C4-2B (cell line): ENCODE measurements around the gene SEMA3C.

Experiments
- H3K27ac ChIP-seq: fragments of 450-650 bp; 2 replicates; pipeline ENCODE4 v1.5.1; 2017
- ZFX ChIP-seq: fragments of 450-650 bp; IDR thresholded peaks from 2 replicates; pipeline ENCODE4 v1.6.1; 2017
- TF ChIP-seq, protein P1 (sequence below): fragments of 450-650 bp; conservative IDR thresholded peaks from 2 replicates; pipeline ENCODE4 v1.5.1; 2017; ENCODE audit warnings: mild to moderate bottlenecking

SEMA3C gene

DNA sequence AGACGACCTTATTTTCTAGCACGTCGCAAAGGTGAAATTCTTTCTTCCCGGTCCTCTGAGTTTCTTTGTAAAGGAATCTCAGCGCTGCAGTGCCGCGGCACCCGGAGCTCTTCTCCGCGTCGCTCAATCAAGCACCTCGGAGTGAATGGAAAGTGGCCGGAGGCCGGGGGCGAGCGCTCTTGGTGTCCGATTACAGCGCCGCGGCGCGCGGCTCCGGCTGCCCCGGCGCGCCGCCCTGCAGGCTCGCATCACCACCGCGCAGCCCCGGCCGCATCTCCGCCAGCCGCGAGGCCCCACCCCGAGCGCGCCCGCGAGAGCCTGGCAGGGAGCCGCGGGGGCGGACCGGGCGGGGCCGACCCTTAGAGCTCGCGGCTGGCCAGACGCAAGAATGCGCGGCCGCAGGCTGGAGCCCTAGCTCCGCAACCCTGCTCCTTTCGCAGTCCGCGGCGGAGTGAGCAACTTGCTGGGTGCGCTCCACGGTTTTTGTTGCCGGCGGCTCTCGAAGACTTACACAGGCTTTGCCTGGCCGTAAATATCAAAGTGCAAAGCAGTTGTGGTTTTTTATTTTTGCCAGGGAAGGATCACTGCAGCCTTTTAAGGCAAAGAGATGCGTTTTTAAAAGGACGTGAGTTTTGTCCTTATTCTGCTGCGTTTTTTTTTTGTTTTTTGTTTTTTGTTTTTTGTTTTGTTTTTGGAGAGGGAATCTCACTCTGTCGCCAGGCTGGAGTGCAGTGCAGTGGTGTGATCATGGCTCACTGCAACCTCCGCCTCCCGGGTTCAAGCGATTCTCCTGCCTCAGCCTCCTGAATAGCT is at the start of gene SEMA3C:
Gene SEMA3C (minus strand): TSS at position 143 of the 813 bp plus-strand sequence. CDS start 2,270 bp downstream, outside the sequence.
- TF ChIP-seq ZFX = no peak
- peak within 1 kb of the TSS; percentile 58 for H3K27ac ChIP-seq

DNA sequence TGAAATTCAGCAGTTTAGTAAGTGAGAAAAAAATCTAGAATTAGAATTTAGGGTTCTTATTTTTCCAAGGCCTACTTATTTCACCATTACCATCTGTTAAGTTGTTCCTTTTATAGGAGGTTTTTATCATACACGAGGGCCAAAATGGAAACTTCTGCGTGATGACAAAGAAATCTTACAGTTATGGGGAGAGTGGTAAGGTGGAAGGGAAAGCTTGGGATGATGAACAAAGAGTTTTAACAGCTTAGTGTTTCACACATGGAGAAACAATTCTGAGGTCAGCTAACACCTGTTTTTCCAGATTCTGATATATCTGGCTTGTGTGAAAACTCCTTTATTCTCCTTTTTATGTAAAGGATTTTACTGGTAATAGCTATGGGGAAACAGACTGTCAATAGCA is 49.8 kb upstream of the SEMA3C start:
- no peak overlapping the region for H3K27ac ChIP-seq

DNA sequence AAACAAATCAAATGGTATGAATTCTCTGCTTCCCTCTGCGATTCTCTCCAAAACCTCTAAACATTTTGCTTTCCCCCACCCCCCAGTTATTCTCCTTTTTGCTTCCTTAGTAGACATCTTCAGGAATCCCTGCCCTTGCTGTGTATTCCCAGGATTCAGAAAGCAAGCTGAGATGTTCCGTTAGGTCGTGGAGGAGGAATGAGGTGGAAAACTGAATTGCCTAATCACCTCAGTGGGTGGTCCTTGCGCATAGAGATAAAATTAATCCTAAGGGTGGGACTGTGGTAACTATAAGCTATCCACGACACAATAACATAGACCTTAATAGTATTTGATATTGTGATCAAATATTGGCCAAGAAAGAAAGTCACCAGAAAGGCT is 49.1 kb upstream of the SEMA3C start:
- H3K27ac ChIP-seq = no peak overlapping the region

More for the DNA sequence above, 49.8 kb upstream of the SEMA3C start:
- TF ChIP-seq, protein P1, sequence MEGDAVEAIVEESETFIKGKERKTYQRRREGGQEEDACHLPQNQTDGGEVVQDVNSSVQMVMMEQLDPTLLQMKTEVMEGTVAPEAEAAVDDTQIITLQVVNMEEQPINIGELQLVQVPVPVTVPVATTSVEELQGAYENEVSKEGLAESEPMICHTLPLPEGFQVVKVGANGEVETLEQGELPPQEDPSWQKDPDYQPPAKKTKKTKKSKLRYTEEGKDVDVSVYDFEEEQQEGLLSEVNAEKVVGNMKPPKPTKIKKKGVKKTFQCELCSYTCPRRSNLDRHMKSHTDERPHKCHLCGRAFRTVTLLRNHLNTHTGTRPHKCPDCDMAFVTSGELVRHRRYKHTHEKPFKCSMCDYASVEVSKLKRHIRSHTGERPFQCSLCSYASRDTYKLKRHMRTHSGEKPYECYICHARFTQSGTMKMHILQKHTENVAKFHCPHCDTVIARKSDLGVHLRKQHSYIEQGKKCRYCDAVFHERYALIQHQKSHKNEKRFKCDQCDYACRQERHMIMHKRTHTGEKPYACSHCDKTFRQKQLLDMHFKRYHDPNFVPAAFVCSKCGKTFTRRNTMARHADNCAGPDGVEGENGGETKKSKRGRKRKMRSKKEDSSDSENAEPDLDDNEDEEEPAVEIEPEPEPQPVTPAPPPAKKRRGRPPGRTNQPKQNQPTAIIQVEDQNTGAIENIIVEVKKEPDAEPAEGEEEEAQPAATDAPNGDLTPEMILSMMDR = no peak
- no peak for TF ChIP-seq ZFX

DNA sequence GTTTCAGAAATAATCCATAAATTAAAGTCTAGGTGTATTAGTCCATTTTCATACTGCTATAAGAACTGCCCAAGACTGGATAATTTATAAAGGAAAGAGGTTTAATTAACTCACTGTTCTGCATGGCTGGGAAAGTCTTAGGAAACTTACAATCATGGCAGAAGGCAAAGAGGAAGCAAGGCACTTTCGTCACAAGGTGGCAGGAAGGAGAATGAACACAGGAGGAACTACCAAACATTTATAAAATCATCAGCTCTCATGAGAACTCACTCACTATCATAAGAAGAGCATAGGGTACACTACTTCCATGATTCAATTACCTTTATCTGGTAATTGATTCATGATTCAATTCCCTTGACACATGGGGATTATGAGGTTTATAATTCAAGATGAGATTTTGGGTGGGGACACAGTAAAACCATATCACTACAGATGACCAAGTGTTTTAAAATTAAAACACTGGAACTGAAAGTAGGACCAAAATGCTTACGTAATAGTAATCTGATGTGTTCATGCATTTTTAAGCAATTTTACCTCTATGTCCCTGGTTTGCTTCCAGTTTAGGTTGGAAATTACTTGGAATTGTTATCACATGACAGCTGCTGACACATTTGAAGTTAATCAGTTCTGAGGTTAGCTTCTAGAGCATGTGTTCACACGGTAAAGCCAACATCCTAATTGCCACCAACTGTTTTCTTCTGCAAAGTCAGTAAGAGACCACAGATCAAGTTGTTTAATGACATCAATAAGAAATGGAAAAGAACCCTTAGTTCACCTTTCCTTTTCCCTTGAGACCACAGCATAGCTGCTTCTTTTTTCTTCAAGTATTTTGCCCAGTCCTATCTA is 48.4 kb upstream of the SEMA3C start:
- H3K27ac ChIP-seq = no peak overlapping the region
- TF ChIP-seq ZFX = no peak
- TF ChIP-seq, protein P1 = no peak; the same call in 1 of the 2 replicates

More for the DNA sequence above, 49.1 kb upstream of the SEMA3C start:
- TF ChIP-seq, protein P1 = no peak
- TF ChIP-seq ZFX = no peak

DNA sequence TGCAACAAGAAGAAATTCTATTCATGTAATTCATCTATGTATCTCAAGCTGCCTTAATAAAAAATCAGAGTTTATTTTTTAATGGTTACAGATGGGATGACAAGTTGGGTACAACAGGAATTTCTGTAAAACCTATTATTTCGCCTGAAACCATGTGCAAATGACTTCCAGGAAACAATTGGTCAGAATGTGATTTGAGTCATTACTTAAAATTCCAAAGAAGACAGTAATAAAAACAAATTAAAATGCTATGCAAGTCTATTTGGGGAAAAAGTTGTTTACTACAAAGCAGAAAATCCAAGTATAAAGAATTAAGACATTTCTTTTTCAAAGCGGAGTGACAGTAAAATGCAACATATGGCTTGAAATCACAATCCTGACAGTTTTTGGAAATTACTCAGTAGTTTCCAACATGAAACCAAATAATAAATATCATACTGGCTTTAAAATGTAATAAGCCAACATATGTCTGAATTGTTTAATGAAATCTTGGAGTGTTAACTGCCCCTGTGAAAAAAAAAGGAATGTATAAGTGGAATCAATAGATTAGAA is 41.5 kb upstream of the SEMA3C start:
- H3K27ac ChIP-seq = no peak overlapping the region
- no peak for TF ChIP-seq ZFX
- TF ChIP-seq, protein P1 = no peak

DNA sequence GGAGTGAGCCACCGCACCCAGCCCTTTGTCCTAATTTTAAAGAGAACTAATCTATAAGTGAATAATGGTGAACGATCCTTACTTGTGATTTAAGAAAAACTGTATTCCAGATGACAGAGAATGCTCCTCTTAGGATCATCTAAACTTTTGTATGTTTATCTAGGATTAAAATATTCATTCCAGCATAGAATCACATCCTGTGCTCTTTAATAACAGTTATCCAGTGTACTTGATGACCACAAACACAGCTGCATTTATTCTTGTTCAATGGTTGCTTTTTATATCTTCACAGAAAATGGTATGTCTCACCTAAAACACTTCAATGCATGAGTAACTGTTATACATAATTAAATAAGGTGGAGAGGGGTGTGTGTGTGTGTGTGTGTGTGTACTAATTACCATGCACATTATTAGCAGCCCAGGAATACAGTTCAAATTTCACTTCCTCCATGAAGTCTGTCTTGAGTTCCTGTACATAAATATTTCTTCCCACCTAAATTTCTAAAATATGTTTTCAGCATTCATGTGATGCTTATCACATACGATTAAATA is 38.5 kb upstream of the SEMA3C start:
- no peak overlapping the region for H3K27ac ChIP-seq
- no peak for TF ChIP-seq ZFX
- TF ChIP-seq, protein P1 = no peak

DNA sequence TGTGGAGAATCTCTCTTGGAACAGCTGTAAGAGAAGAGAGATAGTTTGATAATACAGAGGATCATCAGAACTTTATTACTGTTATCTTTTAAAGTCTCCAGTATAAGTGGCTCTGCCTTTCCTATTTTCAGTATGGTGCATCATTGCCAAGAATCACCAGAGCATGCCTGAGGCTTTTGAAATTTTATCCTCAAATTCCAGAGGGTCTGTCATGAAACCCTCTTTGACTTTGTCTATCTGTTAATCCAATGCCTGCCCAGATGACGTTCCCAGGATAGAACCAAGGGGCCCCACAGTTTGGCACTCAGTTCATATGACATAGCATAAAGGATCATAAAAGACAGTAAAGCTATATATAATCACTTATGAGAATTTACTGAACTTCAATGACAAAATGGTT is 35.3 kb upstream of the SEMA3C start:
- TF ChIP-seq ZFX = no peak
- TF ChIP-seq, protein P1 = no peak
- H3K27ac ChIP-seq = no peak overlapping the region
